Stimulated activated CD4-positive, alpha-beta T cell treated with anti-CD3 and anti-CD28 coated beads, Interleukin-4, amount 100 ng/mL, for 1 hour (primary cell): Measurements from ENCODE around the gene CTAGE1.
"Not testable (repeated sequence)": the region's sequence is repeated elsewhere in the genome, so short reads cannot be mapped to it uniquely, and the experiment has no call there.

Source experiments
- DNase-seq: peaks from one replicate; pipeline ENCODE4 v3.0.0-alpha.2; 2020

CTAGE1 gene

DNA sequence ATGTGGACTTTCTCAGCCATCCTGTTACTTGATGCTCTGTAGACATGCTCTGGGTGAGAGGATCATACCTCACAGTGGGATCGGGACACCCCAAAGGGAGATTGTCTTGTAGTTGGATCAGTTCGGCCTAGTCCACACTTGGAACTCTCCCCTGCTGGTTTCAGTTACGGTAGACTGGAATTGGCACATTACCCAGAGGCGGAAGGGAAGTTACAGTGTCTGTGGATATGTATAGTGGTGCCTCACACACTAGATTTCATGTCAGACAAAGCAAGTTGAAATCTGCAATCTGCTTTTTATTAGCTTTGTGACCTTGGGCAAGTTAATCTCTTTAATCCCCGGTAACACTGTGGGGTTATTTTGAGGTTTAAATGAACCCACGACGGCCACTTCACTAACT lies 16.2 kb upstream of the CTAGE1 start:
- no peak for DNase-seq

DNA sequence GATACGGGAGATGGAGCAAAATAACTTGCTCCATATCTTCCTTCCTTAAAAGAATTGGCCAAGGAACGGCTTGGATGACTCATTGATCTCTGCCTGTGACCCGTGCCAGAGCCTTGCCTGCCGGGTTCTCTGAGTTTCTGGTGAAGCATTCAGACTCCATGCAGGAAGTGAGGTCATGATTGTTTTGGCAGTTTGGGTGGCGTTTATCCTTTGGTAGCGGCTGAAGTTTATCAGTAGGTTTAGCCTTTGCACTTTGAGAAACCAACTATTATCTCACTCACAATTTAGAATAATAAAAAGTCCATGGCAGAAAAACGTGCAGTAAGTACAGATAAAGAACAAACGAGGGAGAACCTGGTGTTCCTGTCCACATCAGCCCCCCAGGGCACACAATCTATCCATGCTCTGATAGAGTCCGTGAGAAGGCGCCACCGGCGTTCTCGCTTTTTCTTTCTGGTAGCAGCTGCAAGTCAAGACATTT lies 15.0 kb upstream of the CTAGE1 start:
- no peak for DNase-seq

DNA sequence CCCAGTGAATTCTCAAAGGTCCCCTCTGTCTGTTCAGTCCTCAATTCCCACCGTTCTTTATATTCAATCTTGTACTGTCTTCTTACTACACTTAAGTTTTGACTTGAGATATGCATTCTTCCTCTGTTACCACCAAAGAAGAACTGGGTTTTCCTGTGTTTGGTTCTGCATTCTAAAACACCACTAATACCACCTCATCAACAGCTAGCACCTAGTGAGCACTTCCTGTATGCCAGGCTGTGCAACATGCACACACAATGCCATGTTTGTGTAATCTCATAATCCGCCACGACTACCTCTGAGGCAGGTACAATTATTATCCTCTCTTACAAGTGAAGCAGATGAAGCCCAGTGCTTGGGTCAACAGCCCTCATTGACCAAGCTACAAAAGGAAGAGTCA lies 11.8 kb upstream of the CTAGE1 start:
- DNase-seq: no peak

- no peak for DNase-seq
These were observed 11.0 kb upstream of the CTAGE1 start for GRCh38 chr18:22428672-22429071.

DNA sequence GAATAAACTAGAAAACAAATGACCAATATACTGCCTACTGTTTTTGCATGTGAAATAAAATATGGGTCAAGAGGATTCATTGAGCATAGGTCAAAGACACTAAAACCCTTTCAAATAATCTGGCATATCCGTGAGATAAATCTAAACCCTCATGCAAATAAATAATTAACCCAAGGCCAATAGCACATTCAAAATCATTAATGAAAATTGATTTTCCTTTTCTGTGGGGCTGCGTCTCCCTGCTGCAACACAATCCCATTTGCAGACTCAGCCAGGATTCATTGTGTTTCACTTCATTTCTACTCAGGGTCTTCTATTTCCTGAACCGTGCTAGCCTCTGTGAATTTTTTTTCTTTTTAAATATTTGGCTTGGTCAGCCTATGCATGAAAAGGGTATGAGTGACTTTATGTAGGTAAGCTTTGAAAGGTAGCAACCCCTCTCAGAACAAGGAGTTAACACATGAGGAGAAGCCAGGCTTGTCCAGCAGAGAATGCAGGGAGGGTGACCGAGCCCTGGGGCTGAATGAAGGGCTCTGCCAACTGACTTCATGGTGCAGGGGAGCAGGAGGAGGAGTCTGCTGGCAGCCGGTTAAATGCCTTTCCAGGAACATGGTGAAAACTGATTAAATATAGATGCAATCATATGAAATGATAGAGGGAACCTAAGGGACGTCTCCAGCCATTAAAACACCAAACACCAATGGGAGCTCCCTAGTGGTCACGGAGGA lies 10.3 kb upstream of the CTAGE1 start:
- DNase-seq: no peak

GRCh38 chr18:22424565-22424963 lies 6.8 kb upstream of the CTAGE1 start:
- DNase-seq: no peak

- no peak for DNase-seq
These were observed 6.3 kb upstream of the CTAGE1 start for GRCh38 chr18:22423878-22424564.

- DNase-seq: no peak
These were observed 5.3 kb upstream of the CTAGE1 start for GRCh38 chr18:22422909-22423548.

- DNase-seq: no peak
These were observed 2.9 kb upstream of the CTAGE1 start for GRCh38 chr18:22420652-22421051.

DNA sequence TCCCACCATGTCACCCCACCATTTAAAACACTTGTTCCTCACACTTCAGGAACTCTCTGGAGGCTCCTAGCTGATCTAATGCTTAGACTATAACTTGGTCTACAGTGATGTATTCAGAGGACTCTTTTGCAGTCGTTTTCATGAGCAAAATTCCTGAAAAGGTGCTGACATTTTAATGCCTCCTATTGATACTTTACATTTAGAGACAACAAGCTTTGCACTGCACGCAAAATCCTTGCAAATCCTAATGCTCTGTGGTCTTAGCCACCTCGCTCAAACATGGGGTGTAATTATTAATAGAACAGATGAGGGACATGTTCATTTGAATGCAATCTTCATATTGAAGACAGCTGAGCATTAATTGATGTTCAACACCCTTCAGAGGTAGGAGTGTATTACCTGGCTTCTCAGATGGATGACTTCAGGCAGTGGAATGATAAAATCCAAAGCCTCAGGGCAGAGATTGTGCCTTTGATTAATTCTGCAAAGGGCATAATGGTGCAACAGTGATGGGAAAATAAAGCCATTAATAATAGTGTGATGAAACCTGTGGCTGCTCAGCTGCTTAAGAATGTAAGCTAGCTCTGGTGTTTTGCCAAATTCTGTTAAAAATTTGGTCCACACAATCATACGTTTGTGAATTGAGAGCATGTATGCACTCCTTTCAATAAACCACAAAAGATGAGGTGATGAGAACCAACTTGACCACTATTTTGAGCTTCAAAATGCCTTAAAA lies 5.4 kb downstream of the CTAGE1 start:
- no peak for DNase-seq

GRCh38 chr18:22411446-22411845 lies 6.3 kb downstream of the CTAGE1 start:
- DNase-seq: no peak

- DNase-seq: no peak
These were observed 7.6 kb downstream of the CTAGE1 start for GRCh38 chr18:22410126-22410525.

GRCh38 chr18:22409445-22409844 lies 8.3 kb downstream of the CTAGE1 start:
- DNase-seq: no peak

GRCh38 chr18:22408059-22408458 lies 9.7 kb downstream of the CTAGE1 start:
- no peak for DNase-seq

DNA sequence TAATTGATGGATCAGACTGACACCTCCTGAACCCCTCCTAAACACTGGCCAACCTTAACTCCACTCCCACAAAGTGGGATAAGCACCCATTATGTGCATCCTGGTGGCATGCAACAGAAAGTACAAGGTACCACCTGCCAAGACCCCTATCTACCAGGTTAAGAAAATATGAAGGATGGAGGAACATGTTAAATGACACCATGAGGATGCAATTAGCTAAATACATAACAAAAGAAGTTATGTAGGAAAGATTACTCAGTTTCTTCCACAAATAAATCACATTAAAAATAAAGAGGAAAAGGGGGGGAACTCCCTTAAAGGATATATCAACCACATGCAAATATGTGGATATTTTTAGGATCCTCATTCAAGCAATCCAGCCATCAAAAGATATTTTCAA lies 12.6 kb downstream of the CTAGE1 start:
- no peak for DNase-seq

DNA sequence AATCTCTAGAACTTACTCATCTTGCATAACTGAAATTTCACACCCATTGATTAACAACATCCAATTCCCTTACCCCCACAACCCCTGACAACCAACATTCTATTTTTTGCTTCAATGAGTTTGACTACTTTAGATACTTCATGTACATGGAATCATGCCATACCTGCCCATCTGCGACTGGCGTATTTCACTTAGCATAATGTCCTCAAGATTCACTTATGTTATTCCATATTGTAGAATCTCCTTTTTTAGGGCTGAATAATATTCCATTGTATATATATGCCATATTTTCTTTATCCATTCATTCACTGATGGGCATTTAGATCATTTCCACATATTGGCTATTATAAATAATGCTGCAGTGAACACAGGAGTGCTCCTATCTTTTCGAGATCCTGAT lies 13.8 kb downstream of the CTAGE1 start:
- DNase-seq: no peak

GRCh38 chr18:22399949-22400348 lies 17.8 kb downstream of the CTAGE1 start:
- DNase-seq: no peak

DNA sequence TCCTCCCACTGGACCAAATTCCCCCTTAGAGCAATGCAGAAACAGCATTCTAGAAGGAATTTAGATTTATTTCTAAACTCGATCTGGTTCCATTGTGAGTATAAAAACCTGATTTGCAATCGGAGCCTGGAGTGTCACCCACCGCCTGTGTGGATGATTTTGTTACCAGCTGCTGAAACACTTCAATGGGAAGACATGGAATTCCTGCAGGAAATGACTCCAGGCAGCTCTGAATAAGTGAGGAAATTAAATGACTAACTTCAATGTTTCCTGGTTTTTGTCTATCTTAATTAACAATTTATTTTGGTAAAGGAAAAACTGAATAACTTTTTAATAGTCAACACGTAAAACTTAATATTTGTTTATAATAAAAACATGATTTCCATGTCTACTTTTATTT lies 19.3 kb downstream of the CTAGE1 start:
- no peak for DNase-seq

DNA sequence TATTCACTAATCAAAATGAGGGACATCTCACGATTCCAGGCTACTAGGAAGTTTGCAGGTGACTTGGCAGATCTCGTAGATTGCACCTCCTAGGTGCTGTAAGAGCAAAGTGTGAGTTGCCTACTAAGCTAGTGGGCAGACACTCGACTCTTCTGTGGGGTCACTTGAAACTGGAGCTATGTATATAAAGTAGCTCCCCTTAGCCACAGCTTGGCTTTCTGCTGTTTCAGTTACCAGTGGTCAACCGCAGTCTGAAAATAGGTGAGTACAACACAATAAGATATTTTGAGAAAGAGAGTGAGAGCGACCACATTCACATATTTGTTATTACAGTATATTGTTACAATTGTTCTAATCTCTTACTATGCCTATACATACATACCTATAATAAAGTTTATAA lies 23.3 kb downstream of the CTAGE1 start:
- no peak for DNase-seq

DNA sequence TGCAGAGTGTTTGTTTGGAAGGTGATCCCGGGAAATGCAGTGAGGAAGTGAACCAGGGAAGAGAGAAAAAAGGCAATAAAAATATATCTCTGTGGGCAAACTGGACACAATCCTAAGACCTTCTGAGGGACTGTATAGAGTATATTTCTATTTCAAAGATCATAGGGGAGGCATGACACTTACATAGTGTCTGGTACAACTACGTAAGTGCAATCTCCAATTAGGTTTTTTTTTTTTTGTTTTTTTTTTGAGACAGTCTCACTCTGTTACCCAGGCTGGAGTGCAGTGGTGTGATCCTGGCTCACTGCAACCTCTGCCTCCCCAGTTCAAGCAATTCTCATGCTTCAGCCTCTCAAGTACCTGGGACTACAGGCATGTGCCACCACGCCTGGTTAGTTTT lies 24.6 kb downstream of the CTAGE1 start:
- DNase-seq: not testable (repeated sequence)

GRCh38 chr18:22391407-22392345 lies 26.0 kb downstream of the CTAGE1 start:
- no peak for DNase-seq

GRCh38 chr18:22387787-22388186 lies 29.9 kb downstream of the CTAGE1 start:
- no peak for DNase-seq
